ENCODE data around the gene CYP26A1. TPM values are rescaled to one million over a fixed set of nuclear protein-coding genes. Genes with fewer than 3 reads are reported as not detected.

Gene CYP26A1
- total RNA-seq, 4 donors from 2014 or later: 0.89 TPM; not detected in 3

- TF ChIP-seq EP300 (IDR thresholded peaks at IDR 0.05) (no peak), POLR2A (IDR thresholded peaks at IDR 0.05) (no peak), POLR2AphosphoS5 (IDR thresholded peaks at IDR 0.05) (no peak)
- TF ChIP-seq, protein P1, sequence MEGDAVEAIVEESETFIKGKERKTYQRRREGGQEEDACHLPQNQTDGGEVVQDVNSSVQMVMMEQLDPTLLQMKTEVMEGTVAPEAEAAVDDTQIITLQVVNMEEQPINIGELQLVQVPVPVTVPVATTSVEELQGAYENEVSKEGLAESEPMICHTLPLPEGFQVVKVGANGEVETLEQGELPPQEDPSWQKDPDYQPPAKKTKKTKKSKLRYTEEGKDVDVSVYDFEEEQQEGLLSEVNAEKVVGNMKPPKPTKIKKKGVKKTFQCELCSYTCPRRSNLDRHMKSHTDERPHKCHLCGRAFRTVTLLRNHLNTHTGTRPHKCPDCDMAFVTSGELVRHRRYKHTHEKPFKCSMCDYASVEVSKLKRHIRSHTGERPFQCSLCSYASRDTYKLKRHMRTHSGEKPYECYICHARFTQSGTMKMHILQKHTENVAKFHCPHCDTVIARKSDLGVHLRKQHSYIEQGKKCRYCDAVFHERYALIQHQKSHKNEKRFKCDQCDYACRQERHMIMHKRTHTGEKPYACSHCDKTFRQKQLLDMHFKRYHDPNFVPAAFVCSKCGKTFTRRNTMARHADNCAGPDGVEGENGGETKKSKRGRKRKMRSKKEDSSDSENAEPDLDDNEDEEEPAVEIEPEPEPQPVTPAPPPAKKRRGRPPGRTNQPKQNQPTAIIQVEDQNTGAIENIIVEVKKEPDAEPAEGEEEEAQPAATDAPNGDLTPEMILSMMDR (IDR thresholded peaks at IDR 0.05): no peak
- peaks cover 11% of the 10 kb centered on the region for H3K27me3 ChIP-seq
- H3K4me3 ChIP-seq: no peak overlapping the region
- no peaks in the 10 kb centered on the region for H3K36me3 ChIP-seq
- no peak overlapping the region for H3K27ac ChIP-seq
- H3K9me3 ChIP-seq: no peaks in the 10 kb centered on the region
- WGBS: 89% methylated on average over 3 of the region's 3 CpGs
- H3K4me1 ChIP-seq: no peaks in the 10 kb centered on the region
- DNase-seq (ENCODE audit: low spot score in 2 of 2): no peak
Observed at GRCh38 chr10:93110472-93111146, 36.9 kb downstream of the CYP26A1 start.

DNA sequence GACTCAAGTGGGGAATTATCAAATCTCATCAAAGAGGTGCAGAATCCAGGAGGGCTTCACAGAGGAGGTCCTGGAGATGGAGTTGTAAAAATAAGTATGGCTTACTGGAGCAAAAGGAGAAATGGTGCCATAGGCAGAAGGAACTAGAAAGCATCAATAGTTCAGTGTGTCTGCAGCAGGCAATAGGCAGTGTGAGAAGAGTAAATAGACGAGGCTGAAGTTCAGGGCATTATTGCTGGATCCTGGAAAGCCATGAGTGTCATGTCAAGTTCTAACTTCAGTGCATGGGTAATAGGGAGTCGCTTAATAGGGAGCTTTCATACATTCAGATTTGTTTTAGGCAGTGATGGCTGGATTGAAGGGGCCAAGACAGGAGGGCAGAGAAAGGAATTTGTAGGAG, 39.3 kb downstream of the CYP26A1 start:
- WGBS: 70% methylated on average over 2 of the region's 2 CpGs
- H3K27ac ChIP-seq: no peak overlapping the region
- peaks cover 11% of the 10 kb centered on the region for H3K27me3 ChIP-seq
- H3K4me1 ChIP-seq: no peaks in the 10 kb centered on the region
- H3K4me3 ChIP-seq: no peak overlapping the region
- DNase-seq (ENCODE audit: low spot score in 2 of 2): no peak
- TF ChIP-seq EP300 (IDR thresholded peaks at IDR 0.05): no peak
- TF ChIP-seq POLR2AphosphoS5 (IDR thresholded peaks at IDR 0.05): no peak
- no peak for TF ChIP-seq POLR2A (IDR thresholded peaks at IDR 0.05)
- TF ChIP-seq, protein P1 (IDR thresholded peaks at IDR 0.05): no peak
- no peaks in the 10 kb centered on the region for H3K9me3 ChIP-seq
- H3K36me3 ChIP-seq: no peaks in the 10 kb centered on the region

DNA sequence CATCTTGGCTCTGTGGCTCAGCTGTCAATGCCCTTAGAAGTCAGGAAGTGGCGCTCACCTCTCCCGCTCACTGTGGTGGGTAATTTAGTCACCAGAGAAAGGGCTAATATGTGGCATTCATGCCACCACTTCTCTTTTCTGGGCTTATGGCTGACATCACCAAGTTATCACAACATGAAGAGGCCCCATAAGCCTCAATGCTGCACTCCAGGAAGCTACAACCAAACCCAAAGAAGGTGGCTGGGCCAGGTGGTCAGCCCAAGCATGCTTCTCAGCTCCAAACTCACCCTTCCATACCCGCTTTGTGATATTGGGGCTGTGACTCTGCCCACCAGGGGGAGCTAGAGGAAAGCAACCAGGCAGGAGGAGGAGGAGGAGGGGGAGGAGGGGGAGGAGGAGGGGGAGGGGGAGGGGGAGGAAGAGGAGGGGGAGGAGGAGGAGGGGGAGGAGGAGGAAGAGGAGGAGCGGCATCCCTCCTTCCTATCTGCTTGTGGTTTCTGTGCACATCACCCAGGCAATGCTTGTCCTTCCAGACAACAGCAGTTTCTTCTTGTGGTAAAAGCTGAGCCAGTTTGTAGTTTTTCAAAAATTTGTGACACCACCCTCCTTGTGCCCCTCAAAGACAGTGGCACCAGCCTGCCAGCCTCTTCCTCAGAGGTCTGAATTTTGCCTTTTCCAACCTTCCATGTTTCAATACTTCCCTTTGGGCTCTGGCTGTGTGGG, 42.1 kb downstream of the CYP26A1 start:
- H3K4me3 ChIP-seq: no peak overlapping the region
- TF ChIP-seq POLR2A (IDR thresholded peaks at IDR 0.05): no peak
- TF ChIP-seq, protein P1 (IDR thresholded peaks at IDR 0.05): peak in 1 of 2 donors; percentile 33
- H3K4me1 ChIP-seq: no peaks in the 10 kb centered on the region
- no peaks in the 10 kb centered on the region for H3K9me3 ChIP-seq
- WGBS: 60% methylated on average over 4 of the region's 4 CpGs
- DNase-seq (ENCODE audit: low spot score in 2 of 2): peak in 1 of 2 donors; percentile 69
- no peak overlapping the region for H3K27ac ChIP-seq
- no peaks in the 10 kb centered on the region for H3K36me3 ChIP-seq
- peaks cover 13% of the 10 kb centered on the region for H3K27me3 ChIP-seq

DNA sequence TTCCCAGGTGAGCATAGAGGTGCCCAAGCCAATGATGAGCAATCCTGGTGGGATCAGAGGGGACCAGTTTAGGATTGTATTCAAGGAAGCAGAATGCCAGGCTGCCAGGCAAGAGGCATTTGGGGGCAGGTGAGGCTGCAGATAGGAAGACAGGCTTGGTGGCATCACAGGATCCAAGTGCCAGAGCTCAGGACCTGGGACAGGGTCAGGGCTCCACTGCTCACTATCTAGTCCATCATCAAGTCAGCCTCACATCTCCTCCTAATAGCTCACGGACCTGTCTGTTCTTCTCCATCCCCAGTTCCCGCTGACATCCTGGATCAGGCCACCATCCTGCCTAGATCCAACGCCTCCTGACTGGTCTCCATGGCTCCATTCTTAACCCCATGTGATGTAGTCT, 47.6 kb downstream of the CYP26A1 start:
- 86% methylated on average over 3 of the region's 3 CpGs for WGBS
- no peak overlapping the region for H3K4me3 ChIP-seq
- H3K4me1 ChIP-seq: no peaks in the 10 kb centered on the region
- no peaks in the 10 kb centered on the region for H3K9me3 ChIP-seq
- H3K27me3 ChIP-seq: peaks cover 4% of the 10 kb centered on the region
- no peak overlapping the region for H3K27ac ChIP-seq
- TF ChIP-seq POLR2AphosphoS5 (IDR thresholded peaks at IDR 0.05) (no peak), EP300 (IDR thresholded peaks at IDR 0.05) (no peak), POLR2A (IDR thresholded peaks at IDR 0.05) (no peak)
- TF ChIP-seq, protein P1 (IDR thresholded peaks at IDR 0.05): no peak
- DNase-seq (ENCODE audit: low spot score in 2 of 2): no peak
- H3K36me3 ChIP-seq: no peaks in the 10 kb centered on the region

DNA sequence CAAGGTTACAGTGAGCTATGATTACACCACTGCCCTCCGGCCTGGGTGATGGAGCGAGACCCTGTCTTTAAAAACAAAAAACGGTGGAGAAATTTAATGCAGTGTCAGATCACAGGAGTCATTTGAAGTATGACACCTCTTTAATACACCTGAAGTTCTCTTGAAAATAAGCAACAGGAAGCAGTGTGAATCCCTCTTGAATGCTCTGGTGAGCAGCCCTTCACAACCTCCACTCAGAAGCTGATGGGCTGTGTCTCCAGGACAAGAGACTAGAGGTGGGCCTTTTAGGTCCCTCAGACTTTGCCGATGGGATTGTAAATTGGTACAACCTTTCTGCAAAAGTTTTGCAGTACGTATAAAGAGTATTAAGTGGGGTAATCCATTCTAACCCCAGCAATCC, 50.1 kb downstream of the CYP26A1 start:
- no peak for DNase-seq (ENCODE audit: low spot score in 2 of 2)
- 91% methylated on average over 5 of the region's 5 CpGs for WGBS
- H3K9me3 ChIP-seq: peaks cover 5% of the 10 kb centered on the region
- no peak overlapping the region for H3K4me3 ChIP-seq
- no peak for TF ChIP-seq EP300 (IDR thresholded peaks at IDR 0.05)
- TF ChIP-seq, protein P1 (IDR thresholded peaks at IDR 0.05): no peak
- TF ChIP-seq POLR2AphosphoS5 (IDR thresholded peaks at IDR 0.05): no peak
- no peak for TF ChIP-seq POLR2A (IDR thresholded peaks at IDR 0.05)
- no peak overlapping the region for H3K27ac ChIP-seq
- no peaks in the 10 kb centered on the region for H3K4me1 ChIP-seq
- H3K27me3 ChIP-seq: peaks cover 4% of the 10 kb centered on the region
- H3K36me3 ChIP-seq: no peaks in the 10 kb centered on the region

Measured in suprapubic skin (tissue), 4 donors.